Measurements from ENCODE around the gene HSFX1. TPM values are rescaled to one million over a fixed set of nuclear protein-coding genes. Genes with fewer than 3 reads are reported as not detected.
A peak's percentile ranks its signal among the peaks of the same experiment; 100 is the strongest.

HSFX1 gene
- total RNA-seq, 3 donors from 2014 or later (not counting 1 experiment from before 2014, with no cell fraction given), result 0.21 to 0.32 TPM; not detected in 1

GRCh38 chrX:149825424-149825823 lies 51.6 kb downstream of the HSFX1 start:
- Histone ChIP-seq H3K9me3 (ENCODE audit: control insufficient read depth, insufficient read depth, low read length) (no peaks in the 10 kb centered on the region), H3K27ac (ENCODE audit: low read length) (no peak overlapping the region), H3K4me3 (ENCODE audit: low read length) (no peak overlapping the region), H3K4me1 (ENCODE audit: control insufficient read depth, insufficient read depth, low read length) (peaks cover 25% of the 10 kb centered on the region), H3K27me3 (ENCODE audit: control insufficient read depth, insufficient read depth, low read length) (no peaks in the 10 kb centered on the region), H3K36me3 (ENCODE audit: control insufficient read depth, insufficient read depth, low read length) (no peaks in the 10 kb centered on the region)
- DNase-seq (peak; percentile 40 to 63), ATAC-seq (no peak)
- H3K4me1 Mint-ChIP-seq, result peaks cover 43% of the 10 kb centered on the region in 2 donors
- peaks cover 3 to 20% of the 10 kb centered on the region in 2 donors for H3K27me3 Mint-ChIP-seq (ENCODE audit: low read depth in 2 of 2)
- H3K36me3 Mint-ChIP-seq, result no peaks in the 10 kb centered on the region
- WGBS (ENCODE audit: insufficient coverage), result 0% methylated on average over 2 of the region's 3 CpGs
- H3K9me3 Mint-ChIP-seq, result no peaks in the 10 kb centered on the region
- intact Hi-C loops (cut with micrococcal nuclease), result loop anchor here (10.0 kb wide), 1 partner anchor 321 kb away; the partner anchor contains the start of gene IDS
- no peak overlapping the region for H3K27ac Mint-ChIP-seq
- no peak overlapping the region for H3K4me3 Mint-ChIP-seq
- peak; percentile 39 for TF ChIP-seq CTCF (IDR thresholded peaks at IDR 0.05)

Other genes with a start within 250 kb of the HSFX1 start
- gene EOLA1, start 233.1 kb upstream of the HSFX1 start, total RNA-seq, result 10 to 100 TPM; 26.4 to 37.6 (median 36.7) TPM
- not detected for gene HSFX3, start 224.1 kb upstream of the HSFX1 start, total RNA-seq
- gene MAGEA9B, start 186.6 kb upstream of the HSFX1 start, total RNA-seq, result not detected
- gene HSFX2, start 178.8 kb upstream of the HSFX1 start, total RNA-seq, result under 1 TPM in 2 of 3 donors, not detected in 1; 0.45 to 0.70 TPM
- 10 to 100 TPM; 15.1 to 29.6 (median 26.6) TPM for gene TMEM185A, start 142.3 kb upstream of the HSFX1 start, total RNA-seq
- not detected for gene MAGEA11, start 62.0 kb upstream of the HSFX1 start, total RNA-seq
- not detected for gene MAGEA9, start 7.9 kb downstream of the HSFX1 start, total RNA-seq
- not detected for gene MAGEA8, start 107.1 kb downstream of the HSFX1 start, total RNA-seq
- gene HSFX4, start 155.5 kb downstream of the HSFX1 start, total RNA-seq, result not detected
- gene EOLA2, start 164.4 kb downstream of the HSFX1 start, total RNA-seq, result 10 to 100 TPM; 80.9 to 94.9 (median 85.5) TPM